Nephron (organoid): Measurements from ENCODE around the gene SLC1A5.
"Not testable (repeated sequence)": the region's sequence is repeated elsewhere in the genome, so short reads cannot be mapped to it uniquely, and the experiment has no call there.

Experiments used
- H3K27ac Mint-ChIP-seq, 3 experiments: 2 replicates each; pipeline ENCODE4 v1.8.0; 2020; ENCODE audit warnings: mixed read lengths in 3 of 3, mild to moderate bottlenecking in 2 of 3, moderate library complexity in 1 of 3
- H3K27me3 Mint-ChIP-seq: 2 replicates; pipeline ENCODE4 v1.8.0; 2021; ENCODE audit warnings: low read depth, mild to moderate bottlenecking, moderate library complexity, mixed read lengths
- H3K36me3 Mint-ChIP-seq: 2 replicates; pipeline ENCODE4 v1.8.0; 2020; ENCODE audit warnings: low read depth, mixed read lengths
- H3K4me1 Mint-ChIP-seq: 2 replicates; pipeline ENCODE4 v1.8.0; 2020; ENCODE audit warnings: mixed read lengths
- H3K4me3 Mint-ChIP-seq, 3 experiments: 2 replicates each; pipeline ENCODE4 v1.8.0; 2020; ENCODE audit warnings: mild to moderate bottlenecking in 3 of 3, mixed read lengths in 3 of 3, moderate library complexity in 2 of 3
- H3K9me3 Mint-ChIP-seq: 2 replicates; pipeline ENCODE4 v1.8.0; 2020; ENCODE audit warnings: mixed read lengths
- CTCF ChIP-seq, 3 experiments: fragments of 200-600 bp; sonication (generic); IDR thresholded peaks; one replicate each; pipeline ENCODE4 v1.5.0; 2021; ENCODE audit warnings: antibody characterized with exemption in 3 of 3; ENCODE audit not compliant: unreplicated experiment in 3 of 3

Gene SLC1A5

DNA sequence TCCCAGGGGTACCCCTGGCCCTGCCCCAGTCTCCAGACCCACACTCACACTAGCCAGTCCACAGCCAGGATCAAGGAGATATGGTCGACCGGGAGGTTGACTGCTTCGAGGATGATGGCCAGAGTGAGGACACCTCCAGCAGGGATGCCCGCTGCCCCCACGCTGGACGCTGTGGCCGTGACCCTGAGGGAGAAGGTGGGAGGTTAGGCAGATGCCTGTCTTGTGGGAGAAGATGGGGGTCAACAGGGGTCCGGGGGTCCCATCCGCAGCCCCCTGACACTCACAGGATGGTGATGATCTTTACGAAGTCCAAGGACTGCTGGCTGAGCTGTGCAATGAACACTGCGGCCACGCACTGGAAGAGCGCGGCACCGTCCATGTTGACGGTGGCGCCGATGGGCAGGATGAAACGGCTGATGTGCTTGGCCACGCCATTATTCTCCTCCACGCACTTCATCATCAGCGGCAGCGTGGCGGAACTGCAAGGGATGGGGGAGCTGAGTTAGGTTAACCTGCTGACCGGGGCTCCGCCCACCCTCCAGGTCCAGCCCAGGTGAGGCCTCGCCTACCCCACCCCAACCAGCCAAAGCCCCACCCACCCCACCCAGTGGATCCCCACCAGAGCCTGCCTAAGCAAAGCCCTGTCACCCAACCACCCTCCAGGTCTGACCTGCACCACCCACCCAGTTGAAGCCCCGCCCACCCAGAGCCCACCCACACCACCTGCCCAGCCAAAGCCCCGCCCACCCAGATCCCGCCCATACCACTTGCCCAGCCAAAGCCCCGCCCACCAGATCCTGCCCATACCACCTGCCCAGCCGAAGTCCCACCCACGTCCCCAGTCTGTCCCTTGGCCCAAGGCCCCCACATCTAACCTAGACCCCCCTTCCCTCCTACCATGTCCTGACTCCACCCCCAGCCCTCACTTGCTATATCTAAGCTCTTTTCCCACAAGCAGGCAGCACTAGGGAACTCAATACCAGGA is 11.2 kb downstream of the SLC1A5 start:
- Mint-ChIP-seq H3K9me3 (no peaks in the 10 kb centered on the region), H3K4me1 (no peaks in the 10 kb centered on the region), H3K27me3 (no peaks in the 10 kb centered on the region), H3K36me3 (peaks cover 33% of the 10 kb centered on the region), H3K27ac (no peak overlapping the region), H3K4me3 (no peak overlapping the region)
- TF ChIP-seq CTCF (IDR thresholded peaks at IDR 0.05; ENCODE audit: unreplicated experiment in 3 of 3): no peak

- Mint-ChIP-seq H3K27ac (no peak overlapping the region), H3K4me3 (no peak overlapping the region), H3K9me3 (no peaks in the 10 kb centered on the region), H3K4me1 (no peaks in the 10 kb centered on the region), H3K27me3 (no peaks in the 10 kb centered on the region), H3K36me3 (peaks cover 27% of the 10 kb centered on the region)
- no peak for TF ChIP-seq CTCF (IDR thresholded peaks at IDR 0.05; ENCODE audit: unreplicated experiment in 3 of 3)
Observed at GRCh38 chr19:46775642-46776258, 12.6 kb downstream of the SLC1A5 start.

- Mint-ChIP-seq H3K36me3 (peaks cover 27% of the 10 kb centered on the region), H3K9me3 (no peaks in the 10 kb centered on the region), H3K4me3 (no peak overlapping the region), H3K27ac (no peak overlapping the region), H3K27me3 (no peaks in the 10 kb centered on the region), H3K4me1 (peaks cover 11% of the 10 kb centered on the region)
- no peak for TF ChIP-seq CTCF (IDR thresholded peaks at IDR 0.05; ENCODE audit: unreplicated experiment in 3 of 3)
Observed at GRCh38 chr19:46773018-46773399, 15.4 kb downstream of the SLC1A5 start.

- no peak for TF ChIP-seq CTCF (IDR thresholded peaks at IDR 0.05; ENCODE audit: unreplicated experiment in 3 of 3)
- Mint-ChIP-seq H3K4me1 (peaks cover 11% of the 10 kb centered on the region), H3K27ac (no peak overlapping the region), H3K4me3 (no peak overlapping the region), H3K27me3 (no peaks in the 10 kb centered on the region), H3K36me3 (peaks cover 27% of the 10 kb centered on the region), H3K9me3 (no peaks in the 10 kb centered on the region)
Observed at GRCh38 chr19:46772170-46773017, 16.0 kb downstream of the SLC1A5 start.

- H3K27me3 Mint-ChIP-seq, H3K36me3 Mint-ChIP-seq, H3K4me3 Mint-ChIP-seq, H3K9me3 Mint-ChIP-seq: not testable (repeated sequence)
- Mint-ChIP-seq H3K27ac (peak overlapping the region; percentile 55 to 88 (median 77)), H3K4me1 (peaks cover 11% of the 10 kb centered on the region)
Observed at GRCh38 chr19:46768746-46769145, 19.6 kb downstream of the SLC1A5 start.
